ACHN (cell line): ENCODE data around the gene PGA5.
A peak's percentile ranks its signal among the peaks of the same experiment; 100 is the strongest.
"Not testable (repeated sequence)": the region's sequence is repeated elsewhere in the genome, so short reads cannot be mapped to it uniquely, and the experiment has no call there.

Experiments used
- DNase-seq: peaks from one replicate; pipeline ENCODE4 v3.0.0-alpha.2; 2015
- in situ Hi-C: cut with HindIII; loops from 2 replicates; pipeline ENCODE4 v1.10.0; 2017; ENCODE audit warnings: low sequenced_read_pairs, low pct_ligation_motif_present, low pct_unique_long_range_greater_than_20kb

The PGA5 gene

GRCh38 chr11:61240875-61241274 is at the start of gene PGA5:
TSS of gene PGA5 (plus strand) at chr11:61241175. CDS start at chr11:61241227, 52 bp downstream.
- DNase-seq, in situ Hi-C loops: not testable (repeated sequence)

- no peak for DNase-seq
- in situ Hi-C loops, result no loop called here
Measured at GRCh38 chr11:61193596-61193995, 47.4 kb upstream of the PGA5 start.

DNA sequence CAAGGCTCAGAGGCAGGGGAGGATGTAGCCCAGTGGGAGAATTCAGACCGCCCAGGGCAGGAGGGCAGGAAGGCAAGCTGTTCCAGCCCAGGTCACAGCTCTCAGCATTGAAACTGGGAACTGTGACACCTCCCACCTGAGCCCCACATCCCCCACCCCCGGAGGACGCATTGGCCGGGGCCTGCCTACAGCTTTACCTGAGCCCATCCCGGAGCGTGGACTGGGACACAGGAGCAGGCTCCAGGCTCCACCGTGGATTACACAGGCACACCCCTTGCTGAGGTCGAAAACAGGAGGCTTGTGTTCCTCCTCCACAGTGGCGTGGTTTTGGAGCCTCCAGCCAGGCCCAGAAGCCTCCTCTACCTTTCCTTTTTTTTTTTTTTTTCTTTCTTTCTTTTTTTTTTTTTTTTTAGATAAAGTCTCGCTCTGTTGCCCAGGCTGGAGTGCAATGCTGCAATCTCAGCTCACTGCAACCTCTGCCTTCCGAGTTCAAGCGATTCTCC is 46.8 kb upstream of the PGA5 start:
- no peak for DNase-seq
- in situ Hi-C loops, result no loop called here

- in situ Hi-C loops, result no loop called here
- DNase-seq, result no peak
Measured at GRCh38 chr11:61194981-61195695, 45.8 kb upstream of the PGA5 start.

GRCh38 chr11:61195719-61196118 is 45.3 kb upstream of the PGA5 start:
- in situ Hi-C loops, result no loop called here
- peak; percentile 18 for DNase-seq

- in situ Hi-C loops, result no loop called here
Measured at GRCh38 chr11:61198361-61198760, 42.6 kb upstream of the PGA5 start.

DNA sequence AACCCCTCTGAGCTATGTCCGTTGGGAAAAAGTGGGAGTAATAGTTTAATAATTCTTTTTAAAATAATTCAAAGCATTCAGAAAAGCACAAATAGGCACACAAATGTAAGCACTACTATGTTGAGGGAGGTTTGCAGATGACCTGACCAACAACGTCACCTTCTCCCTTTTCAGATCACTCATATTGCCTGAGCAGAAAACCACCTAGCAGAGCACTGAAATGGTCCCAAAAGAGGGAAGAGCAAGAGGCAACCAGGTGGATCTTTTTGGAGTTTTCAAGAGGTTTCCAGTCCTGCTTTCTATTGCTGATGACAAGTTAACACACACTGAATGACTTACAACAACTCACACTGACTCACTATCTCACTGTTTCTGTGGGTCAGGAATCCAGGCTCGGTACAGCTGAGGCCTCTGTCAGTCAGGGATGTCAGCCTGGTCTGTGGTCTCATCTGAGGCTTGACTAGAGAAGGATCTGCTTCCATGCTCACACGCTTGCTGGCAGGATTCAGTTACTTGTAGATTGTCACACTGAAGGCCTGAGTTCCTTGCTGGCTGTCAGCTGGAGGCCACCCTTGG is 41.9 kb upstream of the PGA5 start:
- in situ Hi-C loops, result no loop called here
- DNase-seq, result no peak

More at GRCh38 chr11:61198361-61198760, 42.6 kb upstream of the PGA5 start:
- no peak for DNase-seq

GRCh38 chr11:61201476-61201875 is 39.5 kb upstream of the PGA5 start:
- DNase-seq, result no peak
- in situ Hi-C loops, result no loop called here

- in situ Hi-C loops, DNase-seq: not testable (repeated sequence)
Measured at GRCh38 chr11:61202950-61203746, 37.8 kb upstream of the PGA5 start, which contains the start of gene PGA3. TSS of gene PGA3 (plus strand) at chr11:61203515. CDS start at chr11:61203565, 50 bp downstream.

DNA sequence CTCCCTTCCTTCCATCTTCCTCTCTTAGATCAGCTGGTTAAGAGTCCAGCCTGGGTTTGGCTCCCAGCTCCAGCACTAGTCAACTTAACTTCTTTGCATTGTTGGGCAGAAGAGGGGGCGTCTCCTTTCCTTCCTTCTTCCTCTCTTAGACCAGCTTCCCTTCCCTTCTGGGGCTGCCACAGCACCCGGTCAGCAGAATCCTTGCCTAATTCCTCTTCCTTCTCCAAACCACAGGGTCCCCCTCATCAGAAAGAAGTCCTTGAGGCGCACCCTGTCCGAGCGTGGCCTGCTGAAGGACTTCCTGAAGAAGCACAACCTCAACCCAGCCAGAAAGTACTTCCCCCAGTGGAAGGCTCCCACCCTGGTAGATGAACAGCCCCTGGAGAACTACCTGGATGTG is 37.1 kb upstream of the PGA5 start:
- in situ Hi-C loops, DNase-seq: not testable (repeated sequence)

GRCh38 chr11:61204502-61205059 is 36.4 kb upstream of the PGA5 start:
- in situ Hi-C loops, result not testable (repeated sequence)

GRCh38 chr11:61207636-61208310 is 33.2 kb upstream of the PGA5 start:
- DNase-seq, in situ Hi-C loops: not testable (repeated sequence)

More at GRCh38 chr11:61204502-61205059, 36.4 kb upstream of the PGA5 start:
- DNase-seq, result not testable (repeated sequence)

GRCh38 chr11:61210629-61211028 is 30.3 kb upstream of the PGA5 start:
- DNase-seq, in situ Hi-C loops: not testable (repeated sequence)

GRCh38 chr11:61211327-61211952 is 29.5 kb upstream of the PGA5 start:
- DNase-seq, in situ Hi-C loops: not testable (repeated sequence)

GRCh38 chr11:61212202-61212601 is 28.8 kb upstream of the PGA5 start:
- DNase-seq, in situ Hi-C loops: not testable (repeated sequence)

- in situ Hi-C loops, DNase-seq: not testable (repeated sequence)
Measured at GRCh38 chr11:61213711-61214324, 27.2 kb upstream of the PGA5 start.

DNA sequence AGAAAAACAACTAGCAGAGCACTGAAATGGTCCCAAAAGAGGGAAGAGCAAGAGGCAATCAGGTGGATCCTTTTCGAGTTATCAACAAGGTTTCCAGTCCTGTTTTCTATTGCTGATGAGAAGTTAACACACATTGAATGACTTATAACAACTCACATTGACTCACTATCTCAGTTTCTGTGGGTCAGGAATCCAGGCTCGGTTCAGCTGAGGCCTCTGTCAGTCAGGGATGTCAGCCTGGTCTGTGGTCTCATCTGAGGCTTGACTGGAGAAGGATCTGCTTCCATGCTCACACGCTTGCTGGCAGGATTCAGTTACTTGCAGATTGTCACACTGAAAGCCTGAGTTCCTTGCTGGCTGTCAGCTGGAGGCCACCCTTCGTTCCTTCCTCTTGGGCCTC is 22.7 kb upstream of the PGA5 start:
- in situ Hi-C loops, DNase-seq: not testable (repeated sequence)
